ENCODE data around the gene ETNPPL. TPM values are rescaled to one million over a fixed set of nuclear protein-coding genes. Genes with fewer than 3 reads are reported as not detected.

The ETNPPL gene
- total RNA-seq, 1 donor: not detected

GRCh38 chr4:108786351-108786750, 23.5 kb upstream of the ETNPPL start:
- TF ChIP-seq CTCF (IDR thresholded peaks at IDR 0.05; ENCODE audit: extremely low read depth, low read depth, low read length): no peak

GRCh38 chr4:108783665-108784463, 21.0 kb upstream of the ETNPPL start:
- peak; percentile 33 for TF ChIP-seq CTCF (IDR thresholded peaks at IDR 0.05; ENCODE audit: extremely low read depth, low read depth, low read length)
- H3K79me2 ChIP-seq (ENCODE audit: insufficient read depth, low read length): no peaks in the 10 kb centered on the region
- no peak overlapping the region for H2AFZ ChIP-seq (ENCODE audit: low read length)

More at GRCh38 chr4:108786351-108786750, 23.5 kb upstream of the ETNPPL start:
- Histone ChIP-seq H3K4me3 (ENCODE audit: insufficient read depth, low read length) (no peak overlapping the region), H2AFZ (ENCODE audit: low read length) (no peak overlapping the region), H3K9me3 (ENCODE audit: low read depth, low read length) (no peaks in the 10 kb centered on the region), H4K20me1 (ENCODE audit: insufficient read depth, low read length) (no peaks in the 10 kb centered on the region), H3K79me2 (ENCODE audit: insufficient read depth, low read length) (no peaks in the 10 kb centered on the region), H3K36me3 (ENCODE audit: insufficient read depth, low read length) (no peaks in the 10 kb centered on the region), H3K4me1 (ENCODE audit: insufficient read depth, low read length) (no peaks in the 10 kb centered on the region), H3K27me3 (ENCODE audit: insufficient read depth, low read length) (no peaks in the 10 kb centered on the region), H3K4me2 (ENCODE audit: insufficient read depth, low read length) (no peak overlapping the region), H3K27ac (ENCODE audit: low read depth, low read length) (no peak overlapping the region)
- DNase-seq (ENCODE audit: insufficient read length, low spot score, missing footprints): no peak

GRCh38 chr4:108779958-108780357, 17.1 kb upstream of the ETNPPL start:
- Histone ChIP-seq H2AFZ (ENCODE audit: low read length) (no peak overlapping the region), H3K4me2 (ENCODE audit: insufficient read depth, low read length) (no peak overlapping the region), H4K20me1 (ENCODE audit: insufficient read depth, low read length) (no peaks in the 10 kb centered on the region), H3K36me3 (ENCODE audit: insufficient read depth, low read length) (no peaks in the 10 kb centered on the region), H3K9me3 (ENCODE audit: low read depth, low read length) (no peaks in the 10 kb centered on the region), H3K4me3 (ENCODE audit: insufficient read depth, low read length) (no peak overlapping the region), H3K27me3 (ENCODE audit: insufficient read depth, low read length) (peaks cover 4% of the 10 kb centered on the region), H3K4me1 (ENCODE audit: insufficient read depth, low read length) (no peaks in the 10 kb centered on the region), H3K79me2 (ENCODE audit: insufficient read depth, low read length) (no peaks in the 10 kb centered on the region), H3K27ac (ENCODE audit: low read depth, low read length) (no peak overlapping the region)
- no peak for DNase-seq (ENCODE audit: insufficient read length, low spot score, missing footprints)
- no peak for TF ChIP-seq CTCF (IDR thresholded peaks at IDR 0.05; ENCODE audit: extremely low read depth, low read depth, low read length)

More at GRCh38 chr4:108783665-108784463, 21.0 kb upstream of the ETNPPL start:
- Histone ChIP-seq H3K36me3 (ENCODE audit: insufficient read depth, low read length) (no peaks in the 10 kb centered on the region), H3K4me1 (ENCODE audit: insufficient read depth, low read length) (no peaks in the 10 kb centered on the region), H4K20me1 (ENCODE audit: insufficient read depth, low read length) (no peaks in the 10 kb centered on the region), H3K4me3 (ENCODE audit: insufficient read depth, low read length) (no peak overlapping the region), H3K27me3 (ENCODE audit: insufficient read depth, low read length) (no peaks in the 10 kb centered on the region), H3K9me3 (ENCODE audit: low read depth, low read length) (no peaks in the 10 kb centered on the region), H3K27ac (ENCODE audit: low read depth, low read length) (no peak overlapping the region), H3K4me2 (ENCODE audit: insufficient read depth, low read length) (no peak overlapping the region)
- no peak for DNase-seq (ENCODE audit: insufficient read length, low spot score, missing footprints)

- no peaks in the 10 kb centered on the region for H3K4me1 ChIP-seq (ENCODE audit: insufficient read depth, low read length)
- H3K9me3 ChIP-seq (ENCODE audit: low read depth, low read length): no peaks in the 10 kb centered on the region
- no peak overlapping the region for H3K4me2 ChIP-seq (ENCODE audit: insufficient read depth, low read length)
- H2AFZ ChIP-seq (ENCODE audit: low read length): no peak overlapping the region
- H3K27ac ChIP-seq (ENCODE audit: low read depth, low read length): no peak overlapping the region
- no peaks in the 10 kb centered on the region for H3K36me3 ChIP-seq (ENCODE audit: insufficient read depth, low read length)
- H3K79me2 ChIP-seq (ENCODE audit: insufficient read depth, low read length): no peaks in the 10 kb centered on the region
- H3K4me3 ChIP-seq (ENCODE audit: insufficient read depth, low read length): no peak overlapping the region
- no peaks in the 10 kb centered on the region for H4K20me1 ChIP-seq (ENCODE audit: insufficient read depth, low read length)
- H3K27me3 ChIP-seq (ENCODE audit: insufficient read depth, low read length): peaks cover 4% of the 10 kb centered on the region
- no peak for TF ChIP-seq CTCF (IDR thresholded peaks at IDR 0.05; ENCODE audit: extremely low read depth, low read depth, low read length)
- DNase-seq (ENCODE audit: insufficient read length, low spot score, missing footprints): no peak
Observed at GRCh38 chr4:108777388-108777787, 14.5 kb upstream of the ETNPPL start.

Measured in osteoblast (primary cell).